ENCODE results near the gene KRT6B.
"Not testable (repeated sequence)": the region's sequence is repeated elsewhere in the genome, so short reads cannot be mapped to it uniquely, and the experiment has no call there.

The KRT6B gene

DNA sequence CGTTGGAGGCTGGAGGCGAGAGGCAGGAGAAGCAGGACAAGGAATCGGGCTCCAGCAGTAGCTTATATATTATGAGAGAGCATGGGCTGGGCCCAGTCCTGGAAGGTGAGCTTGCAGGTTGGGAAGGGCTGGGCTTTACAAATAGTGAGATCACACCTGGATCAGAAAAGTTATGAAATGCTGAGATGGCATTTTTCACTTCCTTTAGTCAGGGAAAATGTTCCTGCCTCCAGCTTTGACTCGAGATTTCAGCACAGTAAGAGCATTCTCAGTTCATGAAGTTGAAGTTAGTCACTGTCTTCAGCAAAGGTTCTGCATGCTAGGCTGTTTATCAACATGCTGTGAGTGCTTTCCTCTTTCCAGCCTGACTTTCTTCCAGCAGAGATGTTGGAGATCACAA is 21.8 kb upstream of the KRT6B start, which contains the start of gene KRT6C:
TSS of gene KRT6C (minus strand) at position 38 of the 400 bp plus-strand sequence. CDS start 68 bp downstream, outside the sequence.
- in situ Hi-C loops (cut with MboI; ENCODE audit: low sequenced_read_pairs) = no loop called here

DNA sequence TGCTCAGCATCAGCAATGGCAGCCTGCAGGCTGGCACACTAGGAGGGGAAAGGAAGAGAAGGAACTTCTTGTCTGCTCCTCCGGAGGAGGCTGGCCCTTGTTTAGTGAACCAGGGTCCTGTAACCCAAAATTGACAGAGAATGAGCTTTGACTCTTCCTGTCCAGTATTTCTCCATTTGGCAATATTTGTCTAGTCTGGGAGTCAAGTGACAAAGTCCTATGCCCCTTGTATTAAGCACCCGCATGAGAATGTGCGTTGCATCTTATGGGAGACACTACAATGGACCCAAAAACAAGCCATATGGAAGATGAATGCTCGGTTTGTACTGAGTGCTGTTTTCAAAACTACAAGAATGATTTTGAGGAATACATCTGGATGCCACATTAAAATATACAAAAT is 17.9 kb upstream of the KRT6B start:
- in situ Hi-C loops (cut with MboI; ENCODE audit: low sequenced_read_pairs) = no loop called here

DNA sequence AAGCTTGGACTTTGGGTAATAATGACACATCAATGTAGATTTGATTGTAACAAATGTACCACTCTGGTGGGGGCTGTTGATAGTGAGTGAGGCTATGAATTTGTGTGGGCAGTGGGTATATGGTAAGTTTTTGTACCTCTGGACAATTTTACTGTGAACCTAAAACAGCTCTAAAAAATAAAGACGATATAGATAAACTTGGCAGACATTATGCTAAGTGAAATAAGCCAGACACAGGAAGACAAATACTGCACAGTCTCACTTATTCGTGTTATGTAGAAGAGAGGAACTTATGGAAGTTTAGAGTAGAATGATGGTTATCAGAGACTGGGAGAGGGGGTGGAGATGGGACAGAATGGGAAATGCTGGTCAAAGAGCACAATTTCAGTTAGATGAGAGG is 13.0 kb upstream of the KRT6B start:
- in situ Hi-C loops (cut with MboI; ENCODE audit: low sequenced_read_pairs) = no loop called here

DNA sequence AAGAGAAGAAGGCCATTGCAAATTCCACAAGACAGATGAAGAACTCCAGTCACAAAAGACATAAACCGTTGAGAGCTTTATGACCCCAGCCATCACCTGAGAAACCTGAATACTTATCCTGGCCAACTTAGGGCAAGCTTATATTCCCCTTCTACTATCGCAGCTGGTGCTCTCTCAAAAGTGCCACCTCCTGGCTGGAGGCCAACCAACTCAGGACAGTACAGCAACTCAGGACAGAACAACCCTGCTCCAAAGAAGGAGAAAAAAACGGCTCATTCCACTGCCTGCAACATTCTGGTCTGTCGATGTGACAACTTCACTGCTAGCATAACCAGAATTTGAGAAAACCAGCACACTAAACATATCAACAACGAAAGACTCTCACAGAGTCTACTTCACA is 9.7 kb upstream of the KRT6B start:
- in situ Hi-C loops (cut with MboI; ENCODE audit: low sequenced_read_pairs) = no loop called here

DNA sequence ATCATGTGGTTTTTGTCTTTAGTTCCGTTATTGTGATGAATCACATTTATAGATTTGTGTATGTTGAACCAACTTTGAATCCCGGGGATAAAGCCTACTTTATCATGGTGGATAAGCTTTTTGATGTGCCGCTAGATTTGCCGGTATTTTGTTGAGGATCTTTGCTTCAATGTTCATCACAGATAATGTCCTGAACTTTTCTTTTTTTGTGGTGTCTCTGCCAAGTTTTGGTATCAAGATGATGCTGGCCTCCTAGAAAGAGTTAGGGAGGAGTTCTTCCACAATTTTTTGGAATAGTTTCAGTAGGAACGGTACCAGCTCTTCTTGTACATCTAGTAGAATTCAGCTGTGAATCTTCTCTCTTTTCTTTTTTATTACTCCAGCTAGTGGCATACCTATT is 6.9 kb upstream of the KRT6B start:
- in situ Hi-C loops (cut with MboI; ENCODE audit: low sequenced_read_pairs) = no loop called here

DNA sequence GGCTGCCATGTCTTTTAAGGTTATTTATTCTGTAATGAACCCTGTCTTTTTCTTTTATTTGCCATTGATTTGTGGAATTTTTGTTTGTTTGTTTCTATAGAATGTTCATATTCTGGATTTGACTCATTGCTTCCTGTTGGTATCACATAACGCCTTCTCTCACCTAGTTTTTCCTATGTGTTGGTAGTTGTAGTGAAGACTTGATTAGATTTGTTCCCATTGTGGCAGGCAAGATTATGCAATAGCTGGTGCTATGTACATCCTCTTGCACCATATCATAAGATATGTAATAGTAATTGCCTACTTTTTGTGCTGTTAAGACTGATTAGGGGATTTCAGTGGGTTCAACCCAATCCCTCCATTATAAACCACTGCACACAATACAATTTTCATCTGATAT is 3.9 kb upstream of the KRT6B start:
- in situ Hi-C loops (cut with MboI; ENCODE audit: low sequenced_read_pairs) = no loop called here

DNA sequence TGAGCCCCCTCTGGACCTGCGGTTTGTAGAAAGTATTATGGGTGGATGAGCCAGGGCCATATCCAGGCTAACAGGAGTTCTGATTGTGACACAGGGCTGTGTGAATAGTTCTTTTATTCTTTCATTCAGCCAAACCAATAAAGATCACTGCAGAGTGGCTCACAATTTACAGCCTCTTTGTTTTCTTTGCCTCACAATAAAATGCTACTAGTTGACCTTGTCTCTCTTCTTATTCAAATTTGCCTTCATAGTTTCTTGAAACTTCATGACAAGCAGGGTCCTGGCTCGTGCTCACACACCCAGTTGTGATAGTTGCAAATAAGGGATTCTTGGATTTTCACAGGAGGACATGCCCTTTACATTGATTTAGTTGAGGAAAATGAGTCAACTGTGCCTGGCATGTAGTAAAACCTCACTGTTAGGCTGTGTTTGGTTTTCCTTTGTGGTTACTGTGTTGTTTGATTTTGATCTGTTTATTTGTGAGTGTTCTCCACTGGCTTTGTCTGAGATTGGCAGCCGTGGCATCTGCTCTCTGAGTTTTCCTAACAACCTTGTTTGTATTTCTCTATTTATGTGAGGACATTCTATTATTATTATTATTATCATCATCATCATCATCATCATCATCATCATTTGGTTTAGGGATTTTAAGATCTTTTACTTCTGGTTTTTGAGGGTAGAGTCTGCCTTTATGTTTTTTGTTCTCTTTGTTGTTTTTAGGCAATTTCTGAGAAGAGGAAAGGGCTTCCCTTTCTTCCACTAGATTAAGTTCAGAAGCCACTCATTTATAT is 2.7 kb upstream of the KRT6B start:
- in situ Hi-C loops (cut with MboI; ENCODE audit: low sequenced_read_pairs) = no loop called here

DNA sequence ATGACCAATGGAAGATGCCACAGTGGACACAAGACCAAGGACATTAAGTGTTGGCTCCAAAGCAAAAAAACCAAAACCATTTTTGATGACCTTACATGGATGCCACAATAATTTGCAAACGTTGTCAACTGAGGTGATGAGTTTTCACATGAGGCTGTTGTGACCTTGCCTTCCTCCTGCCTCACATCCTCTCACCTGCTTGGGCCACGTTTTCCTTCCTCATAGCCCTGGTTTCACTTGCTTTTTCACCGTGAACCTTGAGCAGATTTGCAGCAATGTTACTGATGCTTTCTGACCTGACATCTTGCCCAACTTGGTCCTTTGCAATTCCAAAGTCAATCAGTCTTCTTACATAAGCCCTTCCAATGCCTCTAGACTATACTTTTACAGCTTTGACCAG is 3.7 kb downstream of the KRT6B start:
- in situ Hi-C loops (cut with MboI; ENCODE audit: low sequenced_read_pairs) = no loop called here

DNA sequence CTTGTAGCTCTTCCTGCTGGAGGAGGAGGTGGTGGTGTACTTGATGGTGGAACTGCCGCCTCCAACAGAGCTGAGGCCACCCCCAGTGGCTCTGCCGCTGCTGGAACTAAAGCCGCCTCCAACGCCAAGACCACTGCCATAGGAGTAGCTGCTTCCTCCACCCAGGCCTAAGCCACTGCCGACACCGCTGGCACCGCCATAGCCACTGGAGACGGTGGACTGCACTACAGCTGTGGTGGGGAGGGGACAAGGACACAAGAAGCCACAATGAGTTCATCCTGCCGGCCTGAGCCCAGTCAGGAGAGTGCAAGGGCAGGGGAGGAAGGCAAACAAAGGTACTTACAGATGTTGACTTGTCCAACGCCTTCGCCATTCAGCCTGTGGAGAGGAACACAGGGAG is 4.8 kb downstream of the KRT6B start:
- in situ Hi-C loops (cut with MboI; ENCODE audit: low sequenced_read_pairs) = not testable (repeated sequence)

DNA sequence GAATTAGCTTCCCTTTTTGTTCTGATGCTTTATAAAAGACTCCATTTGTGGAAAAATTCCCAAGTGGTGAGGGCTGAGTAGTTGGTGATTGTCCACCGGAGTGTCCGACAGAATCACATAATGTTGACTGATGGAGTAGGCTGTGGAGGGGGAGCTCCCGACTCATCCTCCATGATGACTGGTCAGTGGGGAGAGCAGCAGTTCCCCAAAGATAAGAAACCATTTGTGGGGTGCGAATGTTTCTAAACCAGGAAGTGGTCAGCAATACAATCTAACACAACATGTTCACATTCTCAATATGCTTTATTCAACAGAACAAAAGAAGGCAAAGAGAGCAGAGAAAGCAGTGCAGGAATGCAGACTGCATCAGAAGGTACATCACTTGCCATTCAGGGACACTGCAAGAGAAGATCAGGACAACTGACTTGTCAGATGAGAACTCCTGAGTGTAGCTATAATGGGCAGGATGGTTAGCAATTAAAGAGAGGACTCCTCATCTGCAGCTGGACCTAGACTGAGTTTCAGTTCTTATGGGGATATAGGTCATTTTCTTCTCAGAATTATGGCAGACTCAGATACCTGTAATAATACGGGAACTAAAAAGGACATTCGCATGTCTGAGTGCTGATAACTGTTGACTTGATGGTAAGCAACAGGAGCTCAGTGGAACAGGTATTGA is 5.4 kb downstream of the KRT6B start:
- in situ Hi-C loops (cut with MboI; ENCODE audit: low sequenced_read_pairs) = no loop called here

DNA sequence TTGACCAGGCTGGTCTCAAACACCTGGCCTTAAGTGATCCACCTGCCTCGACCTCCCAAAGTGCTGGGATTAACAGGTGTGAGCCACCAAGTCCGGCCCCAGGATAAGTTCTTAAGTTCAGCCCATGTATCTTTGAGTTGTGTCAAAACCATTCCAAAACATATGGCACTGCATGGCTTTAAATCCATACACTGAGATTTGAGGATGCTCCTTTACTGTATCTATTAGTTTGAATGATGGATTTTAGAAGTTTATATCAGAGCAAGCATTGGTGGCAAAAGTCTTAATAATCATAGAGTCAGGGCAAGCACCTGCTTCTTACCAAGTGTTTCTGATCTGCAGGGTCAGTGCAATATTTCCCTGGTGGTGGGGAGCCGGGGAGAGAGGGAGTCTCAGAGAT is 6.1 kb downstream of the KRT6B start:
- in situ Hi-C loops (cut with MboI; ENCODE audit: low sequenced_read_pairs) = no loop called here

DNA sequence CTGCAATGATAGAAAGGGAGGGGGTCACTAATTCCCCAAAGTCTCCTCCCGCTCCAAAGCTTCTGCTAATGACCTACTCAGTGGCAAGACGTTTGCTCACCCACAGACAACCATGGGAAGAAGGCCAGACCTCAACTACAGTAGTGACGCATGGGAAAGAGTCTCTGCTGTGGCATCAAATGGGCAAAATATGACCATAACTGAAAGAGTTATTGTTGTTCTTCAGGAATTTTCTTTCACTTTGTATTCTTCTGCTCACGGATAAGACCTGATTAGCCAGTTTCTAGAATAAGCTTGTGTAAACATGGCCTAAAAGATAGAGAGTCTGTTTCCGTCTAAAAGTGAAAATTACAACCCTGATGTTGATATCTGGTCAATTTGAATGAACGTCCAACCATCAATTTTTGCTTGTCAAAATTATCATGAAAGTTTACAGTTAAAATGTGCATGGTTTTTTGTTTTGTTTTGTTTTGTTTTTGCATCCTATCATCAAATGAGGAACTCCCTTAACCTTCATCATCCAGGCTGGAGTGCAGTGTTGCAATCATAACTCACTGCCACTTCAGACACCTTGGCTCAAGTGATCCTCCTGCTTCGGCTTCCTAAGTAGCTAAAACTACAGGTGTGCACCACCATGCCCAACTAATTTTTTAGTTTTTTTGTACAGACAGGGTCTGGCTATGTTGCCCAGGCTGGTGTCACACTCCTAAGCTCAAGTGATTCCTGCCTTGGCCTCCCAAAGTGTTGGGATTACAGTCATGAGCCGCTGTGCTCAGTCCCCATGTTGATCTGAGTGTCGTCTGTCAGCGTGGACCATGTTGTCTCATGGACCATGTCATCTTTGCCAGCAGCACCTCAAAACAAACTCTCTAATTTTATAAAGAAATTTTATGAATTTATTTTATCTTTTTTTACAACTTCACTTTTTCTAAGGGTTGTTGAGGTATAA is 7.0 kb downstream of the KRT6B start:
- in situ Hi-C loops (cut with MboI; ENCODE audit: low sequenced_read_pairs) = no loop called here

DNA sequence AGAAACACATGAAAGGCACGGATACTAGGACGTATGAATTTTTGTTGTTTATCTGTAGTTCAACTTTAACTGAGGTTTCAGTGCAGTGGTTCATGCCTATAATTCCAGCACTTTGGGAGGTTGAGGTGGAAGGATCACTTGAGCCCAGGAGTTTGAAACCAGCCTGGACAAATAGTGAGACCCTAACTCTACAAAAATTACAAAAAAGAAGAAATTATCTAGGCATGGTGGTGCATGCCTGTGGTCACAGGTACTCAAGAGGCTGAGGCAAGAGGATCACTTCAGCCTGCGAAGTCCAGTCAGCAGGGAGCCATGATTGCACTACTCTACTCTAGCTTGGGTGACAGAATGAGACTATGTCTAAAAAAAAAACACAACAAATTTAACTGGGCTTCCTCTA is 8.0 kb downstream of the KRT6B start:
- in situ Hi-C loops (cut with MboI; ENCODE audit: low sequenced_read_pairs) = no loop called here

DNA sequence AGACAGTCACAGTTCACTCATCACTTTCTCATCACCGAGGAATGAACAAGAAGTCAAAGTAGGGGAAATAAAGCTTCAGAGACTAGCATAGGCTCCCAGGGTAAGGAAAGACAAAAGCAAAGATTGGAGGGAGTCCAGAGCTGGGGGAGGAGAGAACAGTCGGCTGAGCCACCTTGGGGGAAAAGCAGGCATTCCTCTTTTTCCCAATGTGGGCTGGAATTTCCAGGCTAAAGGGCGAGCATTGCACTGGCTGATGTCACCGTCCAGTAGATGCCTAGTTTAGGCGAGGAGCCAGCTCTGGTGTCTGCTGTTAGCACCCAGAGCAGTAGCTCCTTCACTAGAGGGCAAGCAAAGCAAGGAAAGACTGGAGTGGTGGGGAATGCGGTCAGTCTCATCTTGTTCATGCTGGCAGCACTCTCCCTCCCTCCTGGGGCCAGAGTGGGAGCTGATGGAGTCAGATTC is 9.3 kb downstream of the KRT6B start:
- in situ Hi-C loops (cut with MboI; ENCODE audit: low sequenced_read_pairs) = no loop called here

DNA sequence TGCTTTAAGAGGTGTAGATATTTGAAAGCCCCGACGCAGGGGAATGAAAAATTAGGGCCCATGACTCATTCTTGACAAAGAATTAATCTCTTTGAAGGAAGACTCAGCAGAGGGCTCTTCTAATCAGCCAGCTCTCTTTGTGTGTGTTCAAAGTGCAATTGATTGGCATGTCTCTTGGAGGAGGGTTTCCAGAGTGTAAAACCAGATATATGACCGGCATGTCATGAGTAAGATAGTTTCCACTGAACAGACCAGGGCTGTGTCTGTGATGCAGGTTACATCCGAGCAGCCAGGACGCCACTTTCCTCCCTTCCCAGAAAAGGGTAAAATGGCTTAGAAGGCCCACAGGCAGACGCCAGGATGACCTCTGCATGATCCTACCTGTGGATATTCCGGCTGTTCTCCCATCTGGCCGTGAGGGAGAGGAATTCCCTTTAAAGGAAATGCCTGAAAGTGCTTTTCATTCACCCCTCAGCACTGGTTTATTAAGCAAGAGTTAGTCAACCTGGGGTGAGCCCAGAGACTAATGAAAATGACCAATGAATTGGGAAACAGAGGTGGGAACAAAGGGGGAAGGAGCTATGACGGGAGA is 10.5 kb downstream of the KRT6B start:
- in situ Hi-C loops (cut with MboI; ENCODE audit: low sequenced_read_pairs) = no loop called here

DNA sequence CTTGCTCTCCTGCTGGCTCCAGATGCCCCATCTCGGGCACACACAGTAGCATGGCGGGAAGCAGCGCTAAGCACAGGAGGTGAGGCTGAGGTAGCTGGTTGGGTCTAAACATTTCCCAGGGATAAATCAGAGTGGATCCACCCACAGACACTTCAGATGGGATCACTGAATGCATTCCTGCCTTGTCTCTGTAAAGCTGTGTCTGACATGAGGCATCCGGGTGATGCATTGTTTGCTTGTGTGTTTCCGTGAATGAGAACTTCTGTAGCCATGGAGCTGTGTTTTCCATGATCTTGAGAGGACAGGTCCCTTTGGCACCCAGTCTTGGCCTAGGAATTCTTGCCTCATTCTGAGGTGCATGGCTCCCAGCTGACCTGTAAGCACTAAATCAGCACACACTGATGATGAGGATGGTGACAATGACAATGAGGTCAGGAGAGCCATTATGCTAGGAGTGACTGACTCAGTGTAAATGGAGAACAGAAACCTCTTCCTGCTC is 11.1 kb downstream of the KRT6B start:
- in situ Hi-C loops (cut with MboI; ENCODE audit: low sequenced_read_pairs) = no loop called here

DNA sequence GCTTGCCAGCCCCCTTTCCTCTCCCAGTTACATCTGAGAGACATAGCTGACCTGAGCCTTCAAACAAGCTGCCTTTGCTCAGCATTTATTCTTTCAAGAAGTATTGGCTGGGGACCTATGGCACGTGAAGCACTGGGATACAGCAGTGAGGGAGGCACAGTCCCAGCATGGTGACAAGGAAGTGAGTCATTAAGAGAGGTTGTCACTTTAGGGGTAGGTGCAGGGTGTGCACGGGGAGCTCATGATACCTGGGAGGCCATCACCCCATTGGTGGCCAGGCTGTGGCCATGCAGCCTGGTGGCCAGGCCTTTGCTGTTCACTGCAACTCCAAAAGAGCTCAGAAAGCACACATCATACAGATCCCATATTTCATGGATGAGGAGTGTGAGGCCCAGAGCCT is 12.1 kb downstream of the KRT6B start:
- in situ Hi-C loops (cut with MboI; ENCODE audit: low sequenced_read_pairs) = no loop called here

DNA sequence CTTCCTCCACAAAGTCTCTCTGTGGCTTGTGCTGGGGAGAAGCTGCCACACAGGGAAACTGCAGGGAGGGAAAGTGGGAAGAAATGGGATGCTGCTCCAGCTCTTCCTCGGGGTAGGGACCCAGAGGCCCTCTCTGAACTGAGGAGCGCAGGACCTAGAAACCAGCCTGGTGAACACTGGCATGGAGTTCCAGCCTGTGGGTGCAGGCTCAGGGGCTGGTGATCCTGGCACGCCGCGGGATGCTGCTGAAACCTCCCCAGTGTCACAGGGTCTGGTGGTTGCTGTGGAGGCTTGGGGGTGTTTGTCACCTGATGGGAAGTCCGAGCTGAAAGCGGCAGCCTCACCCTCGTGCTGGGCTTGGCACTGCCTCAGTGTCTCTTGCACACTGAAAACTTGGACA is 12.5 kb downstream of the KRT6B start:
- in situ Hi-C loops (cut with MboI; ENCODE audit: low sequenced_read_pairs) = no loop called here

DNA sequence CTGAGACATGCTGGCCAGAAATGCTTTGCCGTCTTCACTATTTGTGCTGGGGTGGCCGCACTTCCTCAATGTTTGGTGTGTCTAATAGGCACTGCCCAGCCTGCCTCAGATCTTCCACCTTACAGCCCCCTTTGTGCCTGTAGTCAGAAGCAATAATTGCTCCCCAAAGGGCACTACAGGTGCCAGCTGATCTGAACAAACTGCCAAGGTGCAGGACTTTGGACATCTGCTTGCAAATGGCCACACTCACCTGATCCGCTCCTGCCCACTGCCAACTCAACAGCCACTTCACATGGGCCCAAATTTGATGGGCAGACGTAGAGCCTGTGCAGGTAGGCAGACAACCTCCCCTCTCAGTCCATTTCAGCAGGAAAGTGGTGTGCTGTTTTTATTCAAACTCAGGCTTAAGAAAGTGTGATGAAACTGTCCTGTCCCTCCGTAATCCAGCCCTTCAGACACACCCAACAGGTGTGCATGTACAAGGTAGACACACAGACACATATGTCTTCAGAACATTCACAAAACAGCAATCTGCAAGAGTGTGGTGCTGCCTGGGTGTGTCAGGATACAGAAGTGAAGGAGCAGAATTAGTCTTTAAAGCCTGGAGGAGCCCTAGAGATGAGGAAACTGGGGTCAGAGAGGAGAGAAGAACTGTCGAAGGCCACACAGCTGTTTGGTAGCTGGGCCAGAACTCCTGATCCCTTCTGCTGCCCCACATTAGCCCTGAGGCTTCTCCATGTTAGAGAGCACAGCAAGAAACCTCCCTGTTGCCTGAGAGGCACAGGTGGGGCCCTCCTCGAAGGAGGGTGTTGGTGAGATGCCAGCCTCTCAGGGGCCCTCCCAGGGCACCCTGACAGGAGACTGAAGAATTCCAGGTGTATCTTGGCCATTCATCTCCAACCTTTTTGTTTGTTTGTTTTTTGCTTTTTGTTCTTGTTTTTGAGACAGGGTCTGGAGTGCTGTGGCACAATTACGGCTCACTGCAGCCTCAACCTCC is 13.3 kb downstream of the KRT6B start:
- in situ Hi-C loops (cut with MboI; ENCODE audit: low sequenced_read_pairs) = no loop called here

DNA sequence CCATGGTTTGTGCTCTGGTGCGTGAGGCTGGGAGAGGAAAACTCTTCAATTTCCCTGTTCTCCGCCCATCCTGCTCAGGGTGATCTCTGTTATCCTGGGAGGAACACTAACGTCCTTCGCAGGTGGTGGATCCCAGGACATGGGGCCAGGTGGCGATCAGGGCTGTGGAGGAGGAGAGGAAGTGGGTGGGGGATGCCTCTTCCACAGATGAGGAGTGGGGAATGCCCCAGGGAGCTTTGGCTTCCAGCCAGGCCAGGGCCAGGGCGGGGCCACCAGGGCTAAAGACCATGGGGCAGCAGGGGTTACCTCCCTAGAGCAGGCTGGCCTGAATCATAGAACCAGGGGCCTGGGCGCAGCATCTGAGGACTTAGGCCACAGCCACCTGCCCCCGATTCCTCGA is 14.4 kb downstream of the KRT6B start:
- in situ Hi-C loops (cut with MboI; ENCODE audit: low sequenced_read_pairs) = no loop called here

Data from HL-60/S4 (cell line).